Neural cell (in vitro differentiated cells): ENCODE measurements around the gene NPAS3. TPM values are rescaled to one million over a fixed set of nuclear protein-coding genes. Genes with fewer than 3 reads are reported as not detected.

Experiments used
- H2AFZ ChIP-seq: fragments of 200-600, 300-800 bp; sonication (generic), shearing (Covaris generic); 2 replicates; pipeline ENCODE4 v1.6.0; 2014; ENCODE audit warnings: low read depth, mild to moderate bottlenecking, antibody characterized with exemption, low read length, moderate library complexity
- H3F3A ChIP-seq: fragments of 200-600 bp; shearing (Covaris generic); 2 replicates; pipeline ENCODE4 v1.6.1; 2016; ENCODE audit warnings: mild to moderate bottlenecking, moderate library complexity, mixed read lengths, antibody characterized with exemption, low read length; ENCODE audit not compliant: insufficient read depth, poor library complexity, severe bottlenecking
- H3K27ac ChIP-seq: fragments of 200-600, 300-800 bp; sonication (generic), shearing (Covaris generic); 2 replicates; pipeline ENCODE4 v1.5.1; 2014; ENCODE audit warnings: mild to moderate bottlenecking, low read length, moderate library complexity
- H3K27me3 ChIP-seq: fragments of 300-800, 200-600 bp; sonication (generic), shearing (Covaris generic); 2 replicates; pipeline ENCODE4 v1.6.0; 2014; ENCODE audit warnings: mild to moderate bottlenecking, low read depth, low read length, moderate library complexity; ENCODE audit not compliant: insufficient read depth
- H3K36me3 ChIP-seq: fragments of 300-800, 200-600 bp; sonication (generic), shearing (Covaris generic); 2 replicates; pipeline ENCODE4 v1.5.1; 2014; ENCODE audit warnings: mild to moderate bottlenecking, antibody characterized with exemption, low read length, moderate library complexity; ENCODE audit not compliant: insufficient read depth
- H3K4me2 ChIP-seq: fragments of 300-800, 200-600 bp; sonication (generic), shearing (Covaris generic); 2 replicates; pipeline ENCODE4 v1.6.0; 2014; ENCODE audit warnings: mild to moderate bottlenecking, low read length
- H3K4me3 ChIP-seq: fragments of 300-800, 200-600 bp; sonication (generic), shearing (Covaris generic); 2 replicates; pipeline ENCODE4 v1.5.1; 2014; ENCODE audit warnings: mild to moderate bottlenecking, low read length, moderate library complexity
- H3K79me2 ChIP-seq: fragments of 200-600 bp; shearing (Covaris generic); replicated peaks from 2 replicates; pipeline ENCODE4 v1.6.0; 2014; ENCODE audit warnings: mild to moderate bottlenecking, low read length, moderate library complexity; ENCODE audit not compliant: insufficient read depth
- H3K9ac ChIP-seq: fragments of 300-800, 200-600 bp; sonication (generic), shearing (Covaris generic); 2 replicates; pipeline ENCODE4 v1.6.1; 2016; ENCODE audit warnings: mild to moderate bottlenecking, low read length, mixed read lengths
- H3K9me2 ChIP-seq: fragments of 200-600 bp; shearing (Covaris generic); 2 replicates; pipeline ENCODE4 v1.6.1; 2016; ENCODE audit warnings: mild to moderate bottlenecking, low read length, mixed read lengths; ENCODE audit not compliant: insufficient read depth
- H3K9me3 ChIP-seq: fragments of 200-600, 300-800 bp; sonication (generic), shearing (Covaris generic); 2 replicates; pipeline ENCODE4 v1.6.1; 2016; ENCODE audit warnings: mild to moderate bottlenecking, mixed run types, low read length, moderate library complexity, mixed read lengths
- H4K20me1 ChIP-seq: fragments of 200-600 bp; shearing (Covaris generic); 2 replicates; pipeline ENCODE4 v1.6.1; 2016; ENCODE audit warnings: mild to moderate bottlenecking, mixed run types; ENCODE audit not compliant: insufficient read depth
- CTCF ChIP-seq: fragments of 450-650 bp; IDR thresholded peaks from 2 replicates; pipeline ENCODE4 v1.5.1; 2014; ENCODE audit warnings: antibody characterized with exemption, mild to moderate bottlenecking, moderate library complexity; ENCODE audit not compliant: poor library complexity, severe bottlenecking
- EP300 ChIP-seq: fragments of 450-650 bp; conservative IDR thresholded peaks from 2 replicates; pipeline ENCODE4 v1.6.1; 2014; ENCODE audit warnings: antibody characterized with exemption, mild to moderate bottlenecking, moderate library complexity; ENCODE audit not compliant: poor library complexity, severe bottlenecking
- EZH2 ChIP-seq: fragments of 200-600, 300-800 bp; shearing (Covaris generic), sonication (generic); IDR thresholded peaks from 2 replicates; pipeline ENCODE4 v1.6.1; 2014; ENCODE audit warnings: antibody characterized with exemption, low read length, borderline replicate concordance, mild to moderate bottlenecking; ENCODE audit not compliant: insufficient read depth, poor library complexity, severe bottlenecking
- MXI1 ChIP-seq: fragments of 450-650 bp; conservative IDR thresholded peaks from 2 replicates; pipeline ENCODE4 v1.6.1; 2014; ENCODE audit warnings: antibody characterized with exemption, mild to moderate bottlenecking; ENCODE audit not compliant: poor library complexity, severe bottlenecking
- POLR2AphosphoS5 ChIP-seq: IDR thresholded peaks from 2 replicates; pipeline ENCODE4 v1.6.1; 2012
- RAD21 ChIP-seq: fragments of 450-650 bp; conservative IDR thresholded peaks from 2 replicates; pipeline ENCODE4 v1.6.1; 2014; ENCODE audit warnings: antibody characterized with exemption, mild to moderate bottlenecking, moderate library complexity
- REST ChIP-seq: IDR thresholded peaks from 2 replicates; pipeline ENCODE4 v1.6.1; 2012; ENCODE audit warnings: borderline replicate concordance
- SMC3 ChIP-seq: fragments of 450-650 bp; conservative IDR thresholded peaks from 2 replicates; pipeline ENCODE4 v1.6.1; 2014; ENCODE audit warnings: antibody characterized with exemption, mild to moderate bottlenecking, moderate library complexity; ENCODE audit not compliant: poor library complexity
- TAF1 ChIP-seq: IDR thresholded peaks from 2 replicates; pipeline ENCODE4 v1.6.1; 2012; ENCODE audit warnings: low read depth
- polyA plus RNA-seq: library from polyadenylated mRNA; depleted of rRNA; stranded (reverse); fragments of >200 nt; gene quantifications from 2 replicates; pipeline ENCODE4 v1.2.3, GENCODE V29; 2014

The NPAS3 gene
- polyA plus RNA-seq, 1 donor from 2014 or later = 1.3 TPM

GRCh38 chr14:33806905-33807304 is 868.2 kb downstream of the NPAS3 start:
- no peaks in the 10 kb centered on the region for H3K9me3 ChIP-seq
- no peak overlapping the region for H3K4me2 ChIP-seq
- no peak overlapping the region for H3K4me3 ChIP-seq
- H3F3A ChIP-seq = no peaks in the 10 kb centered on the region
- H3K27me3 ChIP-seq = no peaks in the 10 kb centered on the region
- no peak overlapping the region for H3K9ac ChIP-seq
- H3K79me2 ChIP-seq = no peaks in the 10 kb centered on the region
- H3K9me2 ChIP-seq = no peaks in the 10 kb centered on the region
- H3K36me3 ChIP-seq = no peaks in the 10 kb centered on the region
- no peak overlapping the region for H3K27ac ChIP-seq
- no peak overlapping the region for H2AFZ ChIP-seq
- TF ChIP-seq SMC3 = no peak
- TF ChIP-seq RAD21 = no peak
- no peak for TF ChIP-seq REST
- TF ChIP-seq POLR2AphosphoS5 = no peak
- no peak for TF ChIP-seq EP300
- no peak for TF ChIP-seq EZH2
- TF ChIP-seq MXI1 = no peak
- no peak for TF ChIP-seq CTCF
- TF ChIP-seq TAF1 = no peak
- no peaks in the 10 kb centered on the region for H4K20me1 ChIP-seq

DNA sequence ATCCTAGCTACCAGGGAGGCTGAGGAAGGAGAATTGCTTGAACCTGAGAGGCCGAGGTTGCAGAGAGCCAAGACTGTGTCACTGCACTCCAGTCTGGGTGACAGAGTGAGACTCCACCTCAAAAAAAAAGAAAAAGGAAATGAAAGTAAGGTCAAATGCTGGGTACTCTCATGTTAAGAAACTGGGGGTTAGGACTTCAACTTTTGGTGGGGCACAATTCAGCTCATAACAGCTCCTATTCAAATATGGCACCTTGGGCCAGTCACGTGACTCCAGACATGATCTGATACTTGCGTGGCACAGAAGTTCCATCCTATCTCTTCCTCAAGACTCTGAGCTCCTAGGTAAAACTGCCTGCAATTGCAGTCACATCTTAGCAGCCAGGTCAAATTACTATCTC is 869.5 kb downstream of the NPAS3 start:
- H2AFZ ChIP-seq = no peak overlapping the region
- H3K4me2 ChIP-seq = no peak overlapping the region
- no peak overlapping the region for H3K27ac ChIP-seq
- no peaks in the 10 kb centered on the region for H3K36me3 ChIP-seq
- H3K9ac ChIP-seq = no peak overlapping the region
- H3K79me2 ChIP-seq = no peaks in the 10 kb centered on the region
- TF ChIP-seq TAF1 (no peak), MXI1 (no peak), REST (no peak), EP300 (no peak), EZH2 (no peak), CTCF (no peak), SMC3 (no peak), POLR2AphosphoS5 (no peak), RAD21 (no peak)
- no peaks in the 10 kb centered on the region for H3K9me3 ChIP-seq
- no peaks in the 10 kb centered on the region for H3K27me3 ChIP-seq
- H3K9me2 ChIP-seq = no peaks in the 10 kb centered on the region
- no peak overlapping the region for H3K4me3 ChIP-seq
- no peaks in the 10 kb centered on the region for H4K20me1 ChIP-seq
- H3F3A ChIP-seq = no peaks in the 10 kb centered on the region
